IPS DF 19.7 (cell line): Measurements from ENCODE around the gene HIRIP3.
"Not testable (repeated sequence)": the region's sequence is repeated elsewhere in the genome, so short reads cannot be mapped to it uniquely, and the experiment has no call there.

Experiments
- DNase-seq: peaks from one replicate; pipeline ENCODE4 v3.0.0-alpha.2; 2013; ENCODE audit warnings: low read depth, low spot score

Gene HIRIP3, protein sequence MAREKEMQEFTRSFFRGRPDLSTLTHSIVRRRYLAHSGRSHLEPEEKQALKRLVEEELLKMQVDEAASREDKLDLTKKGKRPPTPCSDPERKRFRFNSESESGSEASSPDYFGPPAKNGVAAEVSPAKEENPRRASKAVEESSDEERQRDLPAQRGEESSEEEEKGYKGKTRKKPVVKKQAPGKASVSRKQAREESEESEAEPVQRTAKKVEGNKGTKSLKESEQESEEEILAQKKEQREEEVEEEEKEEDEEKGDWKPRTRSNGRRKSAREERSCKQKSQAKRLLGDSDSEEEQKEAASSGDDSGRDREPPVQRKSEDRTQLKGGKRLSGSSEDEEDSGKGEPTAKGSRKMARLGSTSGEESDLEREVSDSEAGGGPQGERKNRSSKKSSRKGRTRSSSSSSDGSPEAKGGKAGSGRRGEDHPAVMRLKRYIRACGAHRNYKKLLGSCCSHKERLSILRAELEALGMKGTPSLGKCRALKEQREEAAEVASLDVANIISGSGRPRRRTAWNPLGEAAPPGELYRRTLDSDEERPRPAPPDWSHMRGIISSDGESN

DNA sequence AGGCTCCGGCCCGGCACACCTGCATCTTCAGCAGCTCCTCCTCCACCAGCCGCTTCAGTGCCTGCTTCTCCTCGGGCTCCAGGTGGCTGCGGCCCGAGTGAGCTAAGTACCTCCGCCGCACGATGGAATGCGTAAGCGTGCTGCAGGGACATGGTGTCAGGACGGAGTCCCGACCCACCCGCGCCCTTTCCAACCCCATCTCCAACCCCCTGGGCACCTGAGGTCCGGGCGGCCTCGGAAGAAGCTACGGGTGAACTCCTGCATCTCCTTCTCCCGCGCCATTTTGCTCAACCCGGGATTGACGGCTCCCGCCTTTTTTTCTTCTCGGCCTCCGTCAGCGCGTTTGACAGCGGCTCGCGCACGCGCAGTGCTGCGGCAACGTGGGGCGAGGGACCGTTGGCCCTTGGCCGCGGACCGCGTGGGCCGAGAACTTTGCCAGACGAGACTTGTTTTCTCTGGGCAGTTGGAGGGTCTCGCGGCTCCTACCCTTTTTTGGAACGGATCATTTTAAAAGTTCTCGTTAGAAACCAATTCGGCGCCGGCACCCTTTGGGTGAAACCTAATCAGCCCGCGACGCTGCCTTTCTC, at the start of gene HIRIP3:
HIRIP3 (minus strand) TSS at position 294 of the 587 bp plus-strand sequence; CDS start at position 282, 12 bp downstream.
- no peak for DNase-seq

DNA sequence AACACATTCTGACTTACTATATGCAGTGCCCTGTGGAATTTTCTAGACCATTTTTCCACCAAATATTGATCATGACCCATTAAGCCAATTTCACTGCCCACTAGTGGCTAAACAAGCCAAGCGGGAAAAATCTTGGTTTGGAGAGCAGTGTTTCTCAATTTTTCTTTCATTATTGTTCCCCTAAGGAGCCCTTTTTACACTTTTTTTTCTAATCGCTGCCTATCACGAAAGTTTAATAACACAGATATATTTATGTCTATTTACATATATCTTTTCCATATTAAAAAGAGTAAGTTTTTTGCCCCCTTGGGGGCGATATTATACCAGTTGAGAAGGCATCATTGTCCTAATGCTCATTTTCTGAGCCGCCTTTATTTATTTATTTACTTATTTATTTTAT, 46.4 kb upstream of the HIRIP3 start:
- no peak for DNase-seq

DNA sequence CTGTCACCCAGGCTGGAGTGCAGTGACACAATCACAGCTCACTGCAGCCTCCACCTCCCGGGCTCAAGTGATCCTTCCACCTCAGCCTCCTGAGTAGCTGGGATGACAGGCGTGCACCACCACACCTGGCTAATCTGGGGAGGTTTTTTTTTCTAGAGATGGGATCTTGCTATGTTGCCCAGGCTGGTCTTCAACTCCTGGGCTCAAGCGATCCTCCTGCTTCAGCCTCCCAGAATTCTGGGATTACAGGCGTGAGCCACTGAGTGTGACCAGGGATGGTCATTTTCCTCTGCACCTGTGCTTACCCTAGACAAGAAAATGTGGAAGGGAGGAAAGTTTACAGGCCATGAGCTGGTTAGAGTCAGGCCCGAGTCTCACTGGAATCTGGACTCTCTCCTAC, 45.3 kb upstream of the HIRIP3 start:
- not testable (repeated sequence) for DNase-seq

DNA sequence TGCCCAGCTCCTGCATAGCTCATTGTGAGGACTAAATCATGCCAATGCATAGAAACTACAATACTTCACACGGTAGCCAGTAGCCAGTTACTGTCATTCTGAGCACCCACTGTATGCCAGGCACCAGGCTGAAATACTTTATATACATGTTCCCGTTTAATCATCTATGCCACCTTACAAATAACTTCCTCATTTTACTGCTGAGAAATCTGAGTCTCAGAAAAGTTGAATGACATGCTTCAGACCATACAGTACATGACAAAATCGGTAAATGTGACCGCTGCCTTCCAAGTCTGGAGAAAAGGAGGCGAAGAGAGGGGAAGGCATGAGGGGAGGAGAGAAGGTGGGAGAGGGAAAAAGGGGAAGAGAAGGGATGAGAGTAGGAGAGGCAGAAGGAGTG, 44.8 kb upstream of the HIRIP3 start:
- DNase-seq: no peak

DNA sequence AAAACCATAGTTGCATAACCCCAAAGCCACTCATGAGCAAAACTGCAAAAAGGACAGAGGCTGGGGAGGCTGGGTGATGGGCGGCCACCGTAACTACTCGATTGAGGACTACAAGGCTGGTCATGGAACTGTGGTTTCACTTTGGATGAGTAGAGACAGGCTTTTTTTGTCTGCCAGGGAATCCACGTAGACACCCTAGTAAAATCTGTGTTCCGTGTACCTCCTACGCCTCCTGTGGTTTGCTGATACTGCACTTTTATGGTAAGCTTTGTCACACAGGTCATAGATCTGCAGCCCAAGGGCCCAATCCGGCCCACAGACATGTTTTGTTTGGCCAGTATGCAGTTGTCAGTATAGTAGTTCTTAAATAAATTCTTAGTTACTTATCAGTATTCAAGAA, 37.9 kb upstream of the HIRIP3 start:
- no peak for DNase-seq

DNA sequence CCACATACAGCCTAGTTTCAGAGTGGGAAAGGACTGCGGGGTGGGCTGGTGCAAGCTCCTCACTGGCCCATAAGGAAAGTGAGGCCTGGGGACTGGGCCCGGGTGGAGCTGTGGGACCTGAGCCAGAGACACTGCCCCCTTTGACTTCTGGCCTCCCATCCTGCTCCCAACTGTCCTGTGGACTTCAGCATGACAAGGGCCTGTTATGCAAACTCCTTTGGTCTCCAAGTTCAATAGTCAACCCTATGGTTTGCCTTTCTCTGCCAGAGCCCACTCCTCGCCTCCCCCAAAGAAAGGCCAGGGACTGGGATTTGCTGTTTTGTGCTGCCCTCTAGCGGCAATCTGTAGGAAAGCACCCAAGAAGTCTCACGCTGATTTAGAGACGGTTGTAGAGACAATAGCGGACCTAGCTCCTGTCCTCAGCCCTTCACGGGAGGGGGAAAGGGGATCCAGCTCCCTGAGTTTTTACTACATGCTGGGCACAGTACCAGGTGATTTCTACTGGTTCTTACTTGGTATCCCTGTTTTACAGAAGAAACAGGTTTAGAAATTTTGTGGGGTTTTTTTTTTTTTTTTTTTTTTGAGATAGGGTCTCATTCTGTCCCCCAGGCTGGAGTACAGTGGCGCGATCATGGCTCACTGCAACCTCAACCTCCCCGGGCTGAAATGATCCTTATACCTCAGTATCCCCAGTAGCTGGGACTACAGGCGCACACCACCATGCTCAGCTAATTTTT, 36.8 kb upstream of the HIRIP3 start:
- DNase-seq: peak; percentile 64

DNA sequence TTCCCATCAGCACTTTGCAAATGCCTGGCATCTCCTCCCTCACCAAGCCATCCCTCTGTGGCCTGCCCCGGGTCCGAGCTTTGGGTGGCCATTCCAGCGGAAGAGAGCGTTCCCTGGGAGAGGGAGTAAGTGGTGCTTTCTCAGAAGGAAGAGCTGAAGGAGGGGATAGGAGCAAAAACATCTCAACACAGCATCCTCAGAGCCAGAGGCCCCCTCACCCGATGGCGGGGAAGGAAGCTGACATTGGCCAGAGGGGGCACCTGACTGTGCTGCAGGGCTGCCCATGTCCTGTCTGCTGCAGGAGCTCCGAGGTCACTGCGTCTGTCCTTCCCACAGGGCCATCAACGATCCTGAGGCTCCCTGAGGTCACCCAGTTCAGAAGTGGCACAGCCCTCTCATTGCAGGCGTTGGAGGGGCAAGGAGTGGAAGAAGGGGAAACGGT, 36.1 kb upstream of the HIRIP3 start:
- DNase-seq: no peak

DNA sequence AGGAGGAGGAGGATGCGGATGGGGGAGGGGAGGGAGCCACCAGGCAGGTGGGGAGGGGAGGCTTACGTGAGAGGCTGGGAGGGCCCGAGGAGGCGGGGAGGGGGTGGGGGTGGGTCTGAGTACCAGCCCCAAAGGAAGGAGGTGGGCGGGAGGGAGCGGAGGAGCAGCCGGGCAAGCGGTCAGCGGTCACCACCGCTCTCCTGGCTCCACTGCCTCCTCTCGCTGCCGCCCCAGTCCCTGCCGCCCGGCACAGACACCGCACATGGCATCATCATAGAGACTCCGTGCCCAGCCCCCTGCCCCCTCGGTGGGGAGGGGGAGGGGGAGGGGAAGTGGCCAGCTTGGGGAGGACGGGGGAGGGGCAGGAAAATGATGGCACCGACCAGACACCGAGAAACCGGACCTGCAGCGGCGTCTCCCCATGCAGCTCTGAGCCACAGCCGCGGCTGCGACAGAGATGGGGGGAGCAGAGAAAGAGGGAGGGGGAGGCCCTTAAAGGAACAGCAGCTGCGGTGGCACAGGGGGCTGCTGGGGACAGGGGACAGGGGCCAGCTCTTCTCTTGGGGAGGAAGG, 35.5 kb upstream of the HIRIP3 start, which contains the start of gene TLCD3B:
TLCD3B (minus strand) TSS at position 431 of the 573 bp plus-strand sequence. CDS start 744 bp downstream, outside the sequence.
- no peak for DNase-seq

DNA sequence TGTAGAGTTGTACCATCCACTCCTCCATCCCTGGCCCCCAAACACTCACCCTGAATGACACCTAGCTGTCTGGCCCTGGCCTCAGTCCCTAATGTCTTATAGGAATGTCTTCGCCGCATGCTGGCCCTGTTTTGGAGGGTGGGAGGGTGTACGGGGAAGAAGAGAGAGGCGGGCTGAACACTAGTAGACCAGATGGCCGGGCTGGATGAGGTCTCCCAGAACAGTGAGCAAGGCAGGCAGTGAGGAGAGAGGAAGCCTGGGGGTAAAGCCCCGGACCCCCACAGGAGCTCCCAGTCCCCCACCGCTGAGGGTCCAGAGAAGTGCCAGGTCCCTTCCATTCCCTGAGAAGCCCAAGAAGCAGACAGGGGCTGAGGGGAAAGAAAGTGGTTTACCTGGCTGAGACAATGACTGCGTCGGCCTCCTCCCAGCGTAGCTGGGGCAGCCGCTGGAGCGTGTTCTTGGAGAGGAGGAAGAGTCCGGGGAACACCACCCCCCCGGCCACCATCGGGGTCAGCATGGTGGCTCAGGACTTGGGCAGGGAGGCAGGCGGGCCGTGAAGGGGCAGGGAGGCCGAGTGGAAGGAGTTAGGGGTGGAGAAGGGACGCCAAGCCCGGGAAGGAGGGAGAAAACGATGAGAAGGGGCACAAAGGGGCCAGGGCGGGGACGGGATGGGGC, 34.7 kb upstream of the HIRIP3 start:
- no peak for DNase-seq

DNA sequence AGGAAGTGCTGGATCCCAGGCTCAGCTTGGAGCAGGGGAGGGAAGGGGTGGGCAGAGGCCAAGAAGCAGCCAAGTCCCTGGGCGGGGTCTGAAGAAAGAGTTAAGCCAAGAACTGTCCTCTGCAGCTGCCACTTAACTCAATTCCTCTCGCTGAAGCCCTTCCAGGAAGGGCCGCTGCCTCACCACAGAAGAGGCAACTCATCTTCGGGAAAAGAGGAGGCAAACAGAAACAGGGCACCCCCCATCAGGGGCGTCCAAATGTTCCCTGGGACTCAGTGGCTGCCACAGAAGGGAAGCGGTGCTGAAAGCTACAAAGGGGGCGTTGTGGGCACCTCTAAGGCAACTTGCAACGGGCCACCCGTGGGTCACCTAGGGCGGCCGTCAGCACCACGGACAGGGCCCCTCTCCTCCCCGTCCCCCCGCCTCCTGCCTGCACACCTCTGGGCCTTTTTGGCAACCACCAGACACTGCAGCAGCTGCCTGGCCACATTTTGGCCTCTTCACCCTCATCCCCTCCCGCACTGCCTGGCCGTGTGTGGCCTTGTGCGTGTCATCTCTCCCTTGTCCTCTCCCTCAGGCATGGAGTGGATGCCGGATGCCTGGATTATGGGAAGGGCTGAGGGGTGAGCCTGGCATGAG, 33.1 kb upstream of the HIRIP3 start:
- DNase-seq: no peak

DNA sequence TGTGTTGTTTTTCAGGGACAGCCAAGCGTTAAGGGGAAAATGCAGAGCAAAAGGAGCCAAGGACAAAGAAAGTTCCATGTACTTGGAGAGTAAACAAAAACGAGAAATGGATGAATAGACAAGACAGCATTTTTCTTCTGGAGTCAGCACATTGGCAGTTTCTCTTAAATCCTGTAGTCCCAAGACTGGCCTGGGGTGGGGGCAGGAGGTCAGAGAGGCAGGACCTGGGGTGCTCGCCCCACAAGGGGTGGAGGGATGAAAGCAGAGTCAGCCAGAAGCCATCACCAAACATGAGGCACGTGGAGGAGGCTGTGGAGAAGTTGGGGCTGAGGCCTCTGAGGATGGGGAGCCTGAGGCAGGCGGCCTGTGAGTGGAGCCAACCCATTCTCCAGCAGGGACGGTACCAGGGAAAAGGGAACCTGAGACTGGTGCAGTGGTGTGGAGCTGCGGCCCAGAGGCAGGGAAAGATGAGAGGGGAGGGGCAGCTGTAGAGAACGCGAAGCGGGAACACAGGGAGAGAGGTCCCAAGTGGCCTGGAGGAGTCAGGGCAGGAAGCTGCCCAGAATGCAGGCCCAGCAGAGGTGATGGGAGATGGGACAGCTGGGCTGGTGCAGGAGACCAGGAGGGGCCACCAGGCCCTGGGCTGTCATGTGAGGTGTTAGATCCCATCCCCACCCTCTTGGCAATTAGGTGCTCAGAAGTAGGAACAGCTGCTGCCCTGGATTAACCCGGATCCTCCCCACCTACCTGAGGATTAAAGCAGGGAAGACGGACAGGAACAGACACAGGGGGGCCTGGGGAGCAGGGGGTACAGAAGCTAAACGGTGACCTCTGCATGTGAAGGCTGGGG, 32.4 kb upstream of the HIRIP3 start:
- DNase-seq: no peak

DNA sequence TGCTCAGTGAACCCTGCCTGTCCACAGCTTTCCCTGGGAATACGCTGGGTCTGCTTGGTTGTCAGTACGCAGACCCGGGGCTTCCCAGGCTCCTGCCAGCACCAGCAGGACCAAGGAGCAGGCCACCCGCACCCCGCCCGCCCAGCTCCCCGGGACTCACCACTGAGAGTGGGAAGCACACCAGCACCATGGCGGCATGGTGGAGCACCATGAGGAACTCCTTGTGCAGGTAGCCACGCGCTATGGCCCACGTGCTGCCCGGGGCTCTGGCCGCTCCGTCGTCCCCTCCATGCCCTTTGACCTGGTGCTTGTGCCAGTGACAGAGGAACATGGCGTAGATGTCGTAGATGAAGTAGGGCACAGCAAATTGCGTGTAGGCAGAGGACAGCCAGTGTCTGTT, 31.0 kb upstream of the HIRIP3 start:
- no peak for DNase-seq

DNA sequence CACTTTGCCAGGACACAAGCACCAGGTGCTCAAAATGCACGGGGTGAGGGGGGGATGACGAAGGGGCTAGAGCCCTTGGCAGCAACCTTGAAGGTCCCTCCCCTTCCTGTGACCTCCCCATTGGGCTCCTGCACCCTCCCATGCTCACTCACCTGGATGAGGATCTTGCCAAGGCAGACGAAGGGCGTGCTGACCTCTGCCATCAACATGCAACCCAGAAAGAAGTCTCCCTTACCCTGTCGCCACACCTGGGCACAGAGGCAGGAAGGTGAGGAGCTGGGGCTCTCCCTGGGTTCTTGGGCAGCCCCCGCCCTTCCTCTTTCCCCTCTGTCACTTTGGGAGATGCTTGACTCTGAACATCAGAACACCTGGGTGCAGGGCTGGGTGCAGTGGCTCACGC, 30.2 kb upstream of the HIRIP3 start:
- DNase-seq: no peak

DNA sequence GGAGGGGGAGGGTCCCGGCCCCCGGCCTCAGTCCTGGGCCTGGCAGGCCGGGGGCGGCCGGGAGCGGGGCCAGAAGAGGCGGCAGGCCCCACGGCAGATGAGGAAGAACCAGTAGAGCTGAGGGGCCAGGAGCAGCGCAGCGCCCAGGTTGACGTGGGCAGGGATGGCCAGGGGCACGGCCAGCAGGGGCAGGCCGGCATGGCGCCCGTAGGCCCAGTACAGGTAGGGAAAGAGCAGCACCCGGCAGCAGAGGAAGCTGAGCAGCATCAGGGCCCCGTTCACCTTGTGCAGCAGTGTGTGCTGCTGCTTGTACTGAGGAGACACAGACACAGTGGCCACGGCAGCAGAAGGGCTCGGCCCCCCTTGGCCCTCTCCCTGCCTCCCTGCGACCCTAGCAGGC, 29.7 kb upstream of the HIRIP3 start:
- DNase-seq: no peak

DNA sequence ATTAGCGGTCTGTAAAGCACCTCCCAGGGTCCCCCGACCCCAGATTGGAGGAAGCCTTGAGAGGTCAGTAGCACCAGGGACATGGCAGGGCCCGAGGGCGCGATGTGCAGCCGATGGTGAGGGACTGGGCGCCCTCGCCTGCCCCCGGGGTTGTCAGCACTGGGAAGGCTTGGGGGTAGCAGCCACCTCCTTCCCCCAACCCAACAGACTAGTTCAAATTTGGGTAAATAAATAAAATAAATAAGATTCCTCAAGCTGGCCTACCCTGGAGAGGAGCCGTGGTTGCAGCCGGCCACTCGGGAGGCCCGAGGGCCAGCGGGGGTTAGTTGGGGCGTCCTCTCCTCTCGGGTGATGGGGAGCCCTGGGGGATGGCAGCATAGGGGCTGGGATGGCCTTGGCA, 29.0 kb upstream of the HIRIP3 start:
- no peak for DNase-seq

DNA sequence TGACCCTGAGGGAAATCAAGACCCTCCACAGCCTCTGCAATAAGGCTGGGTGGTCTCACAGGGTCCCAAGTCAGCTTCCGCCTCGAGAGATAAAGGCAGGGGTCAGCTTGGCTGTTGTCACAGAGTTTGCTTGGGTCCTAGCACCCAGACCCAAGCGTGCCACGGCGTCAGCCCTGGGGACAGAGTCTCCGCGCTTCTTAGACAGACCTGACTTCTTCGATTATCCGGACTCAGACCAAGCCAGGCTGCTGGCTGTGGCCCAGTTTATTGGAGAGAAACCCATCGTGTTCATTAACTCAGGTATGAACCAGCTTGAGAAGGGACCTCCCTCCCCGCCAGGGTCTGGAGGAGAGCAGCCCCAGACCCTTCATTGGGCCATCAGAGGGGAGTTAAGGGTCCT, 28.2 kb upstream of the HIRIP3 start:
- DNase-seq: no peak

DNA sequence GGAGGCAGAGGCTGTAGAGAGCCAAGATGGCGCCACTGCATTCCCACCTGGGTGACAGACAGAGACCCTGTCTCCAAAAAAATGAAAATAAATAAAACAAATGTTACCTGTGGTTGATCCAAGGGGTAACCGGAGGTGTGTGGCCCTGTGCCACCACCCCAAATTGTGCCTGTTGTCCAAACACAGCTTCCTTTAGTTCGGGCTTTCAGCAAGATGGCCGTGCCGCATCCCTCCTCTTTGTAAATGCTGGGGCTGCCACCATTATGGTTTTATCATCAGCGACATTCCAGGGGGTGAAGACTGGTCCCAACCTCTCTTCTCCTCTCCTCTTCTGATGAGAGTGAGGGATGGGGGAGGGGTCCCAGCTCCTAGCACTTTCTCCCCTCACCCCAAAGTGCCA, 27.5 kb upstream of the HIRIP3 start, which contains the start of gene C16orf92:
C16orf92 (plus strand) TSS at position 312 of the 400 bp plus-strand sequence. CDS start 143 bp downstream, outside the sequence.
- no peak for DNase-seq

DNA sequence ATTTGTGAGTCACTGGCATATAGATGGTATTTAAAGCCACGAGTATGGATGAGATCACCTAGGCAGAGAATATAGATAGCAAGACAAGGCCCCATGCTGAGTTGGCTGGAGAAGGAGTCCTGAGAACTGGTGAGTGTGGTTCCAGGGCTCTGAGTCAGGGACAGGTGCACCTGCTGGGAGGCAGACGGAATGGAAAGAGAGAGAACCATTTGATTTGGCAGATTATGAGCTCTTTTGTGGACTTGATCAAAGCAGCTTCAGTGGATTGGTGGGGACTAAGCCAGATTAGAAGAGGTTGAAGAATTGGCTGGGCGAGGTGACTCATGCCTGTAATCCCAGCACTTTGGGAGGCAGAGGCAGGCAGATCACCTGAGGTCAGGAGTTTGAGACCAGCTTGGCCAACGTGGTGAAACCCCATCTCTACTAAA, 23.3 kb upstream of the HIRIP3 start:
- no peak for DNase-seq

DNA sequence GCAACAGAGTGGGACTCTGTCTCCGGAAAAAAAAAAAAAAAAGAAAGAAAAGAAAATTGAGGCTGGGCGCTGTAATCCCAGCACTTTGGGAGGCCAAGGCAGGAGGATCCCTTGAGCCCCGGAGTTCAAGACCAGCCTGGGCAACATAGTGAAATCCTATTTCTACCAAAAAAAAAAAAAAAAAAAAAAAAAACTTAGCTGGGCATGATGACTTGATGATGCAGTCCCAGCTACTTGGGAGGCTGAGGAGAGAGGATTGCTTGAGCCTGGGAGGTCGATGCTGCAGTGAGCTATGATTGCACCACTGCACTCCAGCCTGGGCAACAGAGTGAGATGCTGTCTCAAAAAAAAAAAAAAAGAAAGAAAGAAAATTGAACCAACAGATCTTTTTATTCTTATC, 22.5 kb upstream of the HIRIP3 start:
- DNase-seq: not testable (repeated sequence)

DNA sequence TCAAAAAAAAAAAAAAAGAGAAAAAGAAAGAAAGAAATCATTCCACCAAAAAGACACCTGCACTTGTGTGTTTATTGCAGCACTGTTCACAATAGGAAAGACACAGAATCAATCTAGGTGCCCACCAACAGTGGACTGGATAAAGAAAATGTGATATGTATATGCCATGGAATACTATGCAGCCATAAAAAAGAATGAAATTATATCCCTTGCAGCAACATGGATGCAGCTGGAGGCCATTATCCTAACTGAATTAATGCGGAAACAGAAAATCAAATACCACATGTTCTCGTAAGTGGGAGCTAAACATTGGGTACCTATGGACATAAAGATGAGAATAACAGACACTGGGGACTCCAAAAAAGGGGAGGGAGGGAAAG, 21.9 kb upstream of the HIRIP3 start:
- no peak for DNase-seq
